Measurements from ENCODE around the gene ECI2. TPM values are rescaled to one million over a fixed set of nuclear protein-coding genes. Genes with fewer than 3 reads are reported as not detected.
"Not testable (repeated sequence)": the region's sequence is repeated elsewhere in the genome, so short reads cannot be mapped to it uniquely, and the experiment has no call there.

ECI2 gene
- total and polyA plus RNA-seq, 7 experiments from 2014 or later = 19.9 to 94.4 (median 59.4) TPM

DNA sequence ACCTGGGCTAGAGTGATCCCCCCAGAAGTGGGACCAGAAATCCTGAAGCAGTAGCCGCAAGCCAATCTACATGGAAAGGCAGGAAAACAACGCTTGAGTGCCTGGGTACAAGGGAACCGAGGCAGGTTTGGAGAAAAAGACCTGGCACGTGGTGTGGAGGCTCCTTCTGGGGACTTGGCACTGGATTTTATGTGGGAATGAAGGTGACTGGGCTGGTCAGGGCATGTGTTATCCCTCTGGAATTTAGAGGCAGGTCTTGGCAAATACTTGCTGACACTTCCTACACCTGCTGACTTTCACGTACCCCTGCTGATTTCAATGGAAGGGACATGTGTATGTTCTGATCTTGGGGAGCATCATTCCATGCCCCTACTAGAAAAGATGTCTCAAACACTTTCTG, 31.4 kb downstream of the ECI2 start:
- ChIA-PET CTCF (no interaction called here), POLR2A (no interaction called here)
- H3K4me1 Mint-ChIP-seq = no peaks in the 10 kb centered on the region
- H3K9me3 Mint-ChIP-seq = no peaks in the 10 kb centered on the region
- H3K27me3 ChIP-seq (ENCODE audit: control insufficient read depth in 2 of 2, insufficient read depth in 2 of 2, low read length in 2 of 2) = no peaks in the 10 kb centered on the region
- no peaks in the 10 kb centered on the region for H3K4me1 ChIP-seq (ENCODE audit: control insufficient read depth in 2 of 2, insufficient read depth in 2 of 2, low read length in 2 of 2)
- no peak overlapping the region for H3K27ac Mint-ChIP-seq
- H3K4me3 ChIP-seq (ENCODE audit: low read length) = no peak overlapping the region
- H3K36me3 Mint-ChIP-seq = no peaks in the 10 kb centered on the region
- DNase-seq (no peak), ATAC-seq (no peak)
- no peak overlapping the region for H3K4me3 Mint-ChIP-seq
- no peak overlapping the region for H3K27ac ChIP-seq (ENCODE audit: low read depth, low read length)
- H3K36me3 ChIP-seq (ENCODE audit: control insufficient read depth in 2 of 3, insufficient read depth in 3 of 3, low read length in 3 of 3) = no peaks in the 10 kb centered on the region
- no peaks in the 10 kb centered on the region for H3K9me3 ChIP-seq (ENCODE audit: control insufficient read depth in 2 of 3, low read length in 3 of 3)
- intact Hi-C loops (cut with micrococcal nuclease) = no loop called here
- H3K27me3 Mint-ChIP-seq = peaks cover 0 to 31% (median 5%) of the 10 kb centered on the region in 5 donors

DNA sequence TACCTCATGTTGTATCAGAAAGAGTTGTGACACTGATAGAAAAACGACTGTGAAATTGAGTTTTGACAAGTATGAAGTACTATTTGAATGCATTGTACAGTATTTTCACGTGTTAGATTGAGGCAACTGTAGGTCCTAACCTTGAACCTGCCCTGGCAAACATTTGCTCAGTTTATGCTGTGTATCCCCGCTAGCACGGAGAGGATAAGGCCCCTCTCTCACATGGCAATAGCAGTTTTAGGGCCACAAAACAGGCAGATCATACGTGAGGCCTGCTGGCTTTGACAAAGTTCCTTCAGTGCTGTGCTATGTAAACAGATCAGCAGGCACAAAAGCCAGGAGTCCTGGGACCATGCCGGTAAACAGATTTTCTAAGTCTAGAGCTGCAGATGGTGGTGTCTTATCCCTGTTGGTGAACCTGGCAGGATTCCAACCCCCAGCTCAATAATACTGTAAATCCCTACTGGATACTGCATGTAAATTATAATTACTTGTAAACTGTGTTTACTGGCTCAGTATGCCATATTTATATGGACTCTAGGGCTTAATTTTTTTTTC, 32.6 kb downstream of the ECI2 start:
- ChIA-PET POLR2A (no interaction called here), CTCF (no interaction called here)
- Histone ChIP-seq H3K4me3 (ENCODE audit: low read length) (no peak overlapping the region), H3K36me3 (ENCODE audit: control insufficient read depth in 2 of 3, insufficient read depth in 3 of 3, low read length in 3 of 3) (no peaks in the 10 kb centered on the region), H3K27ac (ENCODE audit: low read depth, low read length) (no peak overlapping the region), H3K4me1 (ENCODE audit: control insufficient read depth in 2 of 2, insufficient read depth in 2 of 2, low read length in 2 of 2) (no peaks in the 10 kb centered on the region), H3K27me3 (ENCODE audit: control insufficient read depth in 2 of 2, insufficient read depth in 2 of 2, low read length in 2 of 2) (no peaks in the 10 kb centered on the region), H3K9me3 (ENCODE audit: control insufficient read depth in 2 of 3, low read length in 3 of 3) (no peaks in the 10 kb centered on the region)
- no peak for DNase-seq
- H3K4me1 Mint-ChIP-seq = no peaks in the 10 kb centered on the region
- no peak overlapping the region for H3K27ac Mint-ChIP-seq
- no peak for ATAC-seq
- no peaks in the 10 kb centered on the region for H3K9me3 Mint-ChIP-seq
- no peaks in the 10 kb centered on the region for H3K36me3 Mint-ChIP-seq
- peaks cover 0 to 23% (median 5%) of the 10 kb centered on the region in 5 donors for H3K27me3 Mint-ChIP-seq
- intact Hi-C loops (cut with micrococcal nuclease) = no loop called here
- no peak overlapping the region for H3K4me3 Mint-ChIP-seq

GRCh38 chr6:4101298-4101697, 34.1 kb downstream of the ECI2 start:
- H3K4me1 ChIP-seq (ENCODE audit: control insufficient read depth in 2 of 2, insufficient read depth in 2 of 2, low read length in 2 of 2) = no peaks in the 10 kb centered on the region
- Mint-ChIP-seq H3K4me3 (no peak overlapping the region), H3K27ac (no peak overlapping the region), H3K9me3 (no peaks in the 10 kb centered on the region), H3K27me3 (peaks cover 0 to 18% (median 5%) of the 10 kb centered on the region in 5 donors), H3K36me3 (no peaks in the 10 kb centered on the region), H3K4me1 (no peaks in the 10 kb centered on the region)
- DNase-seq (no peak), ATAC-seq (no peak)
- ChIA-PET CTCF (no interaction called here), POLR2A (no interaction called here)
- no peaks in the 10 kb centered on the region for H3K9me3 ChIP-seq (ENCODE audit: control insufficient read depth in 2 of 3, low read length in 3 of 3)
- H3K36me3 ChIP-seq (ENCODE audit: control insufficient read depth in 2 of 3, insufficient read depth in 3 of 3, low read length in 3 of 3) = no peaks in the 10 kb centered on the region
- H3K27me3 ChIP-seq (ENCODE audit: control insufficient read depth in 2 of 2, insufficient read depth in 2 of 2, low read length in 2 of 2) = no peaks in the 10 kb centered on the region
- intact Hi-C loops (cut with micrococcal nuclease) = no loop called here
- H3K27ac ChIP-seq (ENCODE audit: low read depth, low read length) = no peak overlapping the region
- H3K4me3 ChIP-seq (ENCODE audit: low read length) = no peak overlapping the region

GRCh38 chr6:4100655-4101054, 34.7 kb downstream of the ECI2 start:
- no peaks in the 10 kb centered on the region for H3K36me3 ChIP-seq (ENCODE audit: control insufficient read depth in 2 of 3, insufficient read depth in 3 of 3, low read length in 3 of 3)
- ChIA-PET CTCF (no interaction called here), POLR2A (no interaction called here)
- H3K9me3 ChIP-seq (ENCODE audit: control insufficient read depth in 2 of 3, low read length in 3 of 3) = no peaks in the 10 kb centered on the region
- ATAC-seq = no peak
- no peaks in the 10 kb centered on the region for H3K36me3 Mint-ChIP-seq
- H3K4me3 ChIP-seq (ENCODE audit: low read length) = no peak overlapping the region
- H3K9me3 Mint-ChIP-seq = no peaks in the 10 kb centered on the region
- no peaks in the 10 kb centered on the region for H3K27me3 ChIP-seq (ENCODE audit: control insufficient read depth in 2 of 2, insufficient read depth in 2 of 2, low read length in 2 of 2)
- peaks cover 0 to 12% (median 5%) of the 10 kb centered on the region in 5 donors for H3K27me3 Mint-ChIP-seq
- DNase-seq = no peak
- H3K27ac ChIP-seq (ENCODE audit: low read depth, low read length) = no peak overlapping the region
- no peaks in the 10 kb centered on the region for H3K4me1 ChIP-seq (ENCODE audit: control insufficient read depth in 2 of 2, insufficient read depth in 2 of 2, low read length in 2 of 2)
- intact Hi-C loops (cut with micrococcal nuclease) = no loop called here
- H3K27ac Mint-ChIP-seq = no peak overlapping the region
- no peak overlapping the region for H3K4me3 Mint-ChIP-seq
- H3K4me1 Mint-ChIP-seq = no peaks in the 10 kb centered on the region

GRCh38 chr6:4093288-4093687, 42.1 kb downstream of the ECI2 start:
- Mint-ChIP-seq H3K4me1 (no peaks in the 10 kb centered on the region), H3K36me3 (no peaks in the 10 kb centered on the region), H3K27ac (no peak overlapping the region), H3K27me3 (peaks cover 0 to 9% (median 0%) of the 10 kb centered on the region in 5 donors), H3K9me3 (no peaks in the 10 kb centered on the region), H3K4me3 (no peak overlapping the region)
- Histone ChIP-seq H3K27ac (ENCODE audit: low read depth, low read length) (no peak overlapping the region), H3K9me3 (ENCODE audit: control insufficient read depth in 2 of 3, low read length in 3 of 3) (no peaks in the 10 kb centered on the region), H3K4me3 (ENCODE audit: low read length) (no peak overlapping the region), H3K4me1 (ENCODE audit: control insufficient read depth in 2 of 2, insufficient read depth in 2 of 2, low read length in 2 of 2) (no peaks in the 10 kb centered on the region), H3K36me3 (ENCODE audit: control insufficient read depth in 2 of 3, insufficient read depth in 3 of 3, low read length in 3 of 3) (no peaks in the 10 kb centered on the region), H3K27me3 (ENCODE audit: control insufficient read depth in 2 of 2, insufficient read depth in 2 of 2, low read length in 2 of 2) (no peaks in the 10 kb centered on the region)
- ATAC-seq = no peak
- no peak for DNase-seq
- ChIA-PET CTCF (no interaction called here), POLR2A (no interaction called here)
- intact Hi-C loops (cut with micrococcal nuclease) = no loop called here

GRCh38 chr6:4091941-4092340, 43.4 kb downstream of the ECI2 start:
- no peak overlapping the region for H3K27ac Mint-ChIP-seq
- H3K36me3 ChIP-seq (ENCODE audit: control insufficient read depth in 2 of 3, insufficient read depth in 3 of 3, low read length in 3 of 3) = no peaks in the 10 kb centered on the region
- no peaks in the 10 kb centered on the region for H3K4me1 ChIP-seq (ENCODE audit: control insufficient read depth in 2 of 2, insufficient read depth in 2 of 2, low read length in 2 of 2)
- no peaks in the 10 kb centered on the region for H3K9me3 Mint-ChIP-seq
- no peak for ATAC-seq
- ChIA-PET CTCF (no interaction called here), POLR2A (no interaction called here)
- no peaks in the 10 kb centered on the region for H3K9me3 ChIP-seq (ENCODE audit: control insufficient read depth in 2 of 3, low read length in 3 of 3)
- H3K36me3 Mint-ChIP-seq = no peaks in the 10 kb centered on the region
- H3K4me3 Mint-ChIP-seq = no peak overlapping the region
- H3K4me3 ChIP-seq (ENCODE audit: low read length) = no peak overlapping the region
- H3K27me3 ChIP-seq (ENCODE audit: control insufficient read depth in 2 of 2, insufficient read depth in 2 of 2, low read length in 2 of 2) = no peaks in the 10 kb centered on the region
- DNase-seq = no peak
- intact Hi-C loops (cut with micrococcal nuclease) = no loop called here
- H3K27me3 Mint-ChIP-seq = peaks cover 0 to 9% (median 0%) of the 10 kb centered on the region in 5 donors
- no peak overlapping the region for H3K27ac ChIP-seq (ENCODE audit: low read depth, low read length)
- H3K4me1 Mint-ChIP-seq = no peaks in the 10 kb centered on the region

DNA sequence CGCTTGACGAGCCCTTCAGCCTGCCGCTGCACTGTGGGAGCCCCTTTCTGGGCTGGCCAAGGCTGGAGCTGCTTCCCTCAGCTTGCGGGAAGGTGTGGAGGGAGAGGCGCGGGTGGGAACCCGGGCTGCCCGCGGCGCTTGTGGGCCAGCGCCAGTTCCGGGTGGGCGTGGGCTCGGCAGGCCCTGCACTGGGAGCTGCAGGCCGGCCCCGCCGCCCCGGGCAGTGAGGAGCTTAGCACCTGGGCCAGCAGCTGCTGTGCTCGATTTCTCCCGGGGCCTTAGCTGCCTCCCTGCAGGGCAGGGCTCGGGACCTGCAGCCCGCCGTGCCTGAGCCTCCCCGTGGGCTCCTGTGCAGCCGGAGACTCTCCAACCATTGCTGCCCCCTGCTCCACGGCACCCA, 45.3 kb downstream of the ECI2 start:
- DNase-seq; H3K4me1 ChIP-seq (ENCODE audit: control insufficient read depth in 2 of 2, insufficient read depth in 2 of 2, low read length in 2 of 2); CTCF ChIA-PET; intact Hi-C loops (cut with micrococcal nuclease); H3K27me3 Mint-ChIP-seq; H3K9me3 Mint-ChIP-seq; H3K27ac ChIP-seq (ENCODE audit: low read depth, low read length); H3K4me3 ChIP-seq (ENCODE audit: low read length); H3K36me3 ChIP-seq (ENCODE audit: control insufficient read depth in 2 of 3, insufficient read depth in 3 of 3, low read length in 3 of 3); H3K4me1 Mint-ChIP-seq; H3K9me3 ChIP-seq (ENCODE audit: control insufficient read depth in 2 of 3, low read length in 3 of 3); H3K36me3 Mint-ChIP-seq; H3K4me3 Mint-ChIP-seq; POLR2A ChIA-PET; ATAC-seq; H3K27me3 ChIP-seq (ENCODE audit: control insufficient read depth in 2 of 2, insufficient read depth in 2 of 2, low read length in 2 of 2); H3K27ac Mint-ChIP-seq: not testable (repeated sequence)

Measured in naive thymus-derived CD4-positive, alpha-beta T cell (primary cell).